Large intestine (tissue), 3 donors: ENCODE data around the gene MAN2B2. TPM values are rescaled to one million over a fixed set of nuclear protein-coding genes. Genes with fewer than 3 reads are reported as not detected.

Source experiments
- DNase-seq, 2 donors: peaks; one replicate each; pipeline versions ENCODE4 v3.0.0 to v3.0.0-alpha.2; 2013
- H3K27ac ChIP-seq: one replicate; pipeline ENCODE4 v1.5.1; 2013; ENCODE audit warnings: low read length
- H3K27me3 ChIP-seq: 2 replicates; pipeline ENCODE4 v1.6.1; 2013; ENCODE audit warnings: low read length; ENCODE audit not compliant: control insufficient read depth, insufficient read depth
- H3K36me3 ChIP-seq: 2 replicates; pipeline ENCODE4 v1.6.1; 2013; ENCODE audit warnings: low read length; ENCODE audit not compliant: control insufficient read depth, insufficient read depth
- H3K4me1 ChIP-seq: one replicate; pipeline ENCODE4 v1.6.1; 2013; ENCODE audit warnings: low read length; ENCODE audit not compliant: control insufficient read depth, insufficient read depth
- H3K4me3 ChIP-seq: one replicate; pipeline ENCODE4 v1.5.1; 2013; ENCODE audit warnings: low read length
- H3K9me3 ChIP-seq: one replicate; pipeline ENCODE4 v1.6.1; 2013; ENCODE audit warnings: mild to moderate bottlenecking, low read depth, low read length, moderate library complexity; ENCODE audit not compliant: control insufficient read depth
- WGBS: methylation state at CpG from one replicate; pipeline ENCODE4 v1.1.5; 2013; ENCODE audit warnings: low lambda C conversion rate; ENCODE audit not compliant: insufficient coverage; 5-methylcytosine and 5-hydroxymethylcytosine counted together
- polyA plus RNA-seq: library from polyadenylated mRNA; unstranded; fragments of 120-200 nt; gene quantifications from one replicate; pipeline ENCODE4 v1.2.1, GENCODE V29; 2013

The MAN2B2 gene
- polyA plus RNA-seq, 1 donor: 18.2 TPM

DNA sequence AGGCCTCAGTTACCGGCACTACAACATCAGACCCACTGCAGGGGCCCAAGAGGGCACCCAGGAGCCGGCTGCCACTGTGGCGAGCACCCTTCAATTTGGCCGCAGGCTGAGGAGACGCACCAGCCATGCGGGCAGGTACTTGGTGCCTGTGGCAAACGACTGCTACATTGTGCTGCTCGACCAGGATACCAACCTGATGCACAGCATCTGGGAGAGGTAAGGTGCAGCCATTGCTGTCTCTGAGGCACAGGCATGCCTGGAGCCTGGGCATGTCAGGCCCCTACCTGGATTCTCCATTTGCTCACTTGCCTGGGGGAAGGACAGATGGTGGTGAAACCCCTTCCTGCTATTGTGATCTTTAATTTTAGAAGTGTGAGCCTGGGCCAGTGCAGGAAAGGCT is 30.1 kb downstream of the MAN2B2 start:
- Histone ChIP-seq H3K27ac (no peak overlapping the region), H3K4me3 (no peak overlapping the region), H3K27me3 (no peaks in the 10 kb centered on the region), H3K9me3 (peaks cover 5% of the 10 kb centered on the region), H3K4me1 (no peaks in the 10 kb centered on the region), H3K36me3 (peaks cover 45% of the 10 kb centered on the region)
- DNase-seq: no peak
- WGBS: no CpG with 5 or more reads among the region's 8 CpGs

- Histone ChIP-seq H3K4me1 (no peaks in the 10 kb centered on the region), H3K27me3 (no peaks in the 10 kb centered on the region), H3K4me3 (no peak overlapping the region), H3K36me3 (peaks cover 43% of the 10 kb centered on the region), H3K9me3 (peaks cover 5% of the 10 kb centered on the region), H3K27ac (no peak overlapping the region)
- WGBS: 100% methylated on average over 1 of the region's 2 CpGs
- DNase-seq: no peak
These were observed 30.6 kb downstream of the MAN2B2 start for GRCh38 chr4:6605605-6606004.

GRCh38 chr4:6606465-6607235 is 31.7 kb downstream of the MAN2B2 start:
- Histone ChIP-seq H3K4me1 (no peaks in the 10 kb centered on the region), H3K36me3 (peaks cover 50% of the 10 kb centered on the region), H3K4me3 (no peak overlapping the region), H3K27ac (no peak overlapping the region), H3K9me3 (peaks cover 5% of the 10 kb centered on the region), H3K27me3 (no peaks in the 10 kb centered on the region)
- 90% methylated on average over 2 of the region's 10 CpGs for WGBS
- DNase-seq: no peak

DNA sequence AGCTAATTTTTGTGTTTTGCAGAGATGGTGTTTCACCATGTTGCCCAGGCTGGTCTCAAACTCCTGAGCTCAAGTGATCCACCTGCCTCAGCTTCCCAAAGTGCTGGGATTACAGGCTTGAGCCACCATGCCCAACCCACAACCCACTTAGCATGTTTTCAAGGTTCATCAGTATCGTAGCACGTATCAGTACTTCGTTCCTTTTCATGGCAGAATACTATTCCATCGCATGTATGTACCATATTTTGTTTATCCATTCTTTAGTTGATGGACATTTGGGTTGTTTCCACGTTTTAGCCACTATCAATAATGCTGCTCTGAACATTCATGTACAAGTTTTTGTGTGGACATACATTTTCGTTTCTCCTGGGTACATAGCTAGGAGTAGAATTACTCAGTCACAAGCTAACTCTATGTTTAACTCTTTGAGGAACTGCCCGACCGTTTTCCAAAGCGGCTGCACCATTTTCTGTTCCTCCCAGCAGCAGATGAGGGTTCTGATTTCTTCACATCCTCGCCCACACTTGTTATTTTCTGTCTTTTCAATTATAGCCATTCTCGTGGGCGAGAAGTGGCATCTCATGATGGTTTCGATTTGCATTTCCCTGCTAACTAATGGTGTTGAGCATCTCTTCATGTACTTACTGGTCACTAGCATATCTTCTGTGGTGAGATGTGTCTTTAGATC is 32.5 kb downstream of the MAN2B2 start:
- H3K27me3 ChIP-seq: no peaks in the 10 kb centered on the region
- H3K27ac ChIP-seq: no peak overlapping the region
- H3K36me3 ChIP-seq: peaks cover 49% of the 10 kb centered on the region
- 80% methylated on average over 1 of the region's 13 CpGs for WGBS
- peaks cover 5% of the 10 kb centered on the region for H3K9me3 ChIP-seq
- no peaks in the 10 kb centered on the region for H3K4me1 ChIP-seq
- no peak for DNase-seq
- no peak overlapping the region for H3K4me3 ChIP-seq

- Histone ChIP-seq H3K27ac (no peak overlapping the region), H3K4me3 (no peak overlapping the region), H3K27me3 (no peaks in the 10 kb centered on the region), H3K36me3 (peaks cover 51% of the 10 kb centered on the region), H3K4me1 (no peaks in the 10 kb centered on the region), H3K9me3 (peaks cover 5% of the 10 kb centered on the region)
- WGBS: no CpG with 5 or more reads among the region's 28 CpGs
- DNase-seq: no peak
These were observed 33.9 kb downstream of the MAN2B2 start for GRCh38 chr4:6608758-6609414.

DNA sequence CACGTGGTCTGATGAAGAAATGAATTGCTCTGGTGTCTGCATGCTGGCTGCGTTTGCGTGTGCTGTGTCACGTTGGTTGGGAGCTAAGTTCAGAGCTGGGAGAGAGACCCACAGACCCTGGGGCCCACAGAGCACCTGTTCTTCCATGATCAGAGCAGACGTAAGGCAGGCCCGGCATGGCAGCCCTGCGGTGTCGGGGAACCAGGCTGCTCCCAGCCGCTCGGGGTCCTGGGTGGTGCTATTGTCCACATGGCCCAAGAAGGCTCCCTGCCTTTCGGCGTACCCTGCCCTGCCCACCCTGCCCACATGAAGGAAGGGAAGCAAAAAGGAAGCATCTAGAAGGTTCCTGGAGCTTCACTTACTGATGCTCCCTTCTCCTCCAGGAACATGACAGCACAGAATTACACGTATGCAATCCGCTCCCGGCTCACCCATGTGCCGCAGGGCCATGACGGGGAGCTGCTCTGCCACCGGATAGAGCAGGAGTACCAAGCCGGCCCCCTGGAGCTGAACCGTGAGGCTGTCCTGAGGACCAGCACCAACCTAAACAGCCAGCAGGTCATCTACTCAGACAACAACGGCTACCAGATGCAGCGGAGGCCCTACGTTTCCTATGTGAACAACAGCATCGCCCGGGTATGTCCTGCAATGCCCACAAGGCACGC is 34.6 kb downstream of the MAN2B2 start:
- peaks cover 5% of the 10 kb centered on the region for H3K9me3 ChIP-seq
- no peaks in the 10 kb centered on the region for H3K27me3 ChIP-seq
- H3K4me3 ChIP-seq: no peak overlapping the region
- no peak for DNase-seq
- no peaks in the 10 kb centered on the region for H3K4me1 ChIP-seq
- no peak overlapping the region for H3K27ac ChIP-seq
- H3K36me3 ChIP-seq: peaks cover 51% of the 10 kb centered on the region
- no CpG with 5 or more reads among the region's 26 CpGs for WGBS

DNA sequence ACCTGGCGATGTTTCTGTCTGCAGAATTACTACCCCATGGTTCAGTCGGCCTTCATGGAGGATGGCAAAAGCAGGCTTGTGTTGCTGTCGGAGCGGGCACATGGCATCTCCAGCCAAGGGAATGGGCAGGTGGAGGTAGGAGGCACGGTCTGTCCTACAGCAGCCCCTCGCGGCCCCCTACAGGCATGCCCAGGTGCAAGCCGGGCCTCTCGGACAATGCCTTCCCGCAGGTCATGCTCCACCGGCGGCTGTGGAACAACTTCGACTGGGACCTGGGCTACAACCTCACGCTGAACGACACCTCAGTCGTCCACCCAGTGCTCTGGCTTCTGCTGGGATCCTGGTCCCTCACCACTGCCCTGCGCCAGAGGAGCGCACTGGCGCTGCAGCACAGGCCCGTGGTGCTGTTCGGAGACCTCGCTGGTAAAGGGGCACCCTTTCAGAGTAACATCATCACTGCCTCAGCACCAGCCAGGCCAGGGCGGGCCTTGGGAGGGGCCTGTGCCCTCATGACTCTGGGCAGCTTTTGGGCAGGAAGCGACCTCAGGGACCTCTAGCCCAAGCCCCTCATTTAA is 36.0 kb downstream of the MAN2B2 start:
- Histone ChIP-seq H3K4me1 (no peaks in the 10 kb centered on the region), H3K27ac (no peak overlapping the region), H3K36me3 (peaks cover 50% of the 10 kb centered on the region), H3K9me3 (no peaks in the 10 kb centered on the region), H3K27me3 (no peaks in the 10 kb centered on the region), H3K4me3 (no peak overlapping the region)
- no peak for DNase-seq
- WGBS: no CpG with 5 or more reads among the region's 24 CpGs

GRCh38 chr4:6612961-6613675 is 38.1 kb downstream of the MAN2B2 start:
- peaks cover 55% of the 10 kb centered on the region for H3K36me3 ChIP-seq
- no peaks in the 10 kb centered on the region for H3K9me3 ChIP-seq
- H3K27me3 ChIP-seq: no peaks in the 10 kb centered on the region
- no peak for DNase-seq
- H3K4me1 ChIP-seq: no peaks in the 10 kb centered on the region
- no peak overlapping the region for H3K4me3 ChIP-seq
- no peak overlapping the region for H3K27ac ChIP-seq
- WGBS: no CpG with 5 or more reads among the region's 3 CpGs

GRCh38 chr4:6613676-6614651 is 39.0 kb downstream of the MAN2B2 start:
- H3K27ac ChIP-seq: no peak overlapping the region
- WGBS: 78% methylated on average over 3 of the region's 17 CpGs
- H3K4me1 ChIP-seq: no peaks in the 10 kb centered on the region
- H3K27me3 ChIP-seq: no peaks in the 10 kb centered on the region
- DNase-seq: no peak
- peaks cover 54% of the 10 kb centered on the region for H3K36me3 ChIP-seq
- H3K4me3 ChIP-seq: no peak overlapping the region
- no peaks in the 10 kb centered on the region for H3K9me3 ChIP-seq
